ENCODE measurements around the gene SALL1.

Gene SALL1

GRCh38 chr16:51097729-51098128 is 53.3 kb downstream of the SALL1 start:
- in situ Hi-C loops (cut with MboI; ENCODE audit: low sequenced_read_pairs, unreplicated experiment), result no loop called here
- DNase-seq (ENCODE audit: low spot score), result no peak
- TF ChIP-seq CTCF (IDR thresholded peaks at IDR 0.05; ENCODE audit: borderline replicate concordance, control extremely low read depth, extremely low read depth, insufficient read depth, missing control alignments), result no peak

GRCh38 chr16:51095890-51096626 is 55.0 kb downstream of the SALL1 start:
- in situ Hi-C loops (cut with MboI; ENCODE audit: low sequenced_read_pairs, unreplicated experiment), result no loop called here
- TF ChIP-seq CTCF (IDR thresholded peaks at IDR 0.05; ENCODE audit: borderline replicate concordance, control extremely low read depth, extremely low read depth, insufficient read depth, missing control alignments), result no peak
- no peak for DNase-seq (ENCODE audit: low spot score)

GRCh38 chr16:51095084-51095881 is 55.8 kb downstream of the SALL1 start:
- no peak for DNase-seq (ENCODE audit: low spot score)
- in situ Hi-C loops (cut with MboI; ENCODE audit: low sequenced_read_pairs, unreplicated experiment), result no loop called here

GRCh38 chr16:51093726-51094280 is 57.3 kb downstream of the SALL1 start:
- DNase-seq (ENCODE audit: low spot score), result no peak
- no peak for TF ChIP-seq CTCF (IDR thresholded peaks at IDR 0.05; ENCODE audit: borderline replicate concordance, control extremely low read depth, extremely low read depth, insufficient read depth, missing control alignments)
- in situ Hi-C loops (cut with MboI; ENCODE audit: low sequenced_read_pairs, unreplicated experiment), result no loop called here

More at GRCh38 chr16:51095084-51095881, 55.8 kb downstream of the SALL1 start:
- TF ChIP-seq CTCF (IDR thresholded peaks at IDR 0.05; ENCODE audit: borderline replicate concordance, control extremely low read depth, extremely low read depth, insufficient read depth, missing control alignments), result no peak

All from GM13976 (cell line).